HepG2 (cell line): ENCODE data around the gene STX8. TPM values are rescaled to one million over a fixed set of nuclear protein-coding genes. Genes with fewer than 3 reads are reported as not detected.

Source experiments
- ATAC-seq: fragments of 200-7000 bp; cut with Tn5 transposase; 3 replicates; pipeline ENCODE4 v1.9.1; 2020; ENCODE audit warnings: mild to moderate bottlenecking, moderate library complexity
- BruUV-seq: library from RNA; stranded (reverse); fragments of 400-500 nt; replicated peaks from 2 replicates; lab custom pipeline; 2021; lab: Mats Ljungman, UMichigan
- CTCF ChIA-PET: fragments of 300-600 bp; formaldehyde crosslinking; extraction: SDS; loops from one replicate; lab custom pipeline; 2021; ENCODE audit warnings: low total read pairs, inconsistent platforms, low intra/inter-chr PET ratio; lab: Yijun Ruan, JAX
- POLR2A ChIA-PET: fragments of 350-600 bp; sonication (Branson Sonifier 250); formaldehyde crosslinking; loops from one replicate; lab custom pipeline; 2020; ENCODE audit warnings: antibody characterized with exemption, inconsistent platforms; lab: Yijun Ruan, JAX
- DNase-seq: peaks from one replicate; pipeline ENCODE4 v3.0.0-alpha.2; 2015; ENCODE audit warnings: low spot score
- FAIRE-seq: peaks from 3 replicates; lab custom pipeline; 2011; peaks lifted over from hg19 to GRCh38; lab: Jason Lieb, UNC
- H2AFZ ChIP-seq: one replicate; pipeline ENCODE4 v1.6.1; 2011; ENCODE audit warnings: low read length, inconsistent platforms
- H3K27ac ChIP-seq: fragments of 300-600 bp; 3 replicates; pipeline ENCODE4 v1.8.0; 2011; ENCODE audit warnings: mixed run types, mild to moderate bottlenecking, mixed read lengths, low read length, inconsistent platforms; ENCODE audit not compliant: insufficient read depth; ENCODE audit errors: extremely low read length
- H3K27me3 ChIP-seq, 2 experiments: fragments of 200-600 bp in 1 of 2; 2 replicates in 1 of 2; 3 replicates in 1 of 2; pipeline versions ENCODE4 v1.6.0 to v1.8.0; 2011; ENCODE audit warnings: low read length in 2 of 2, mild to moderate bottlenecking in 2 of 2, moderate library complexity in 2 of 2, inconsistent platforms in 1 of 2; ENCODE audit not compliant: insufficient read depth in 2 of 2, control insufficient read depth in 1 of 2
- H3K36me3 ChIP-seq, 2 experiments: fragments of 200-600 bp in 1 of 2; replicated peaks in 1 of 2; 2 replicates in 1 of 2; 3 replicates in 1 of 2; pipeline versions ENCODE4 v1.5.1 to v1.8.0; 2011; ENCODE audit warnings: low read length in 2 of 2, inconsistent platforms in 1 of 2; ENCODE audit not compliant: insufficient read depth in 2 of 2, control insufficient read depth in 1 of 2
- H3K4me1 ChIP-seq: 2 replicates; pipeline ENCODE4 v1.5.1; 2012; ENCODE audit warnings: low read length, inconsistent platforms; ENCODE audit not compliant: insufficient read depth
- H3K4me2 ChIP-seq: 2 replicates; pipeline ENCODE4 v1.6.0; 2011; ENCODE audit warnings: low read depth, low read length, inconsistent platforms
- H3K4me3 ChIP-seq, 3 experiments: fragments of 200-600 bp in 1 of 3; sonication (generic), shearing (Covaris generic) in 1 of 3; replicated peaks in 1 of 3; 2 replicates each; pipeline ENCODE4 v1.5.1; 2011 to 2016; ENCODE audit warnings: low read length in 3 of 3, inconsistent platforms in 2 of 3, low read depth in 2 of 3, mild to moderate bottlenecking in 2 of 3, control low read depth in 1 of 3, mixed read lengths in 1 of 3; ENCODE audit not compliant: insufficient read depth in 1 of 3
- H3K79me2 ChIP-seq: one replicate; pipeline ENCODE4 v1.6.1; 2011; ENCODE audit warnings: low read length, inconsistent platforms; ENCODE audit not compliant: insufficient read depth
- H3K9ac ChIP-seq: 2 replicates; pipeline ENCODE4 v1.6.0; 2011; ENCODE audit warnings: mild to moderate bottlenecking, low read depth, low read length, inconsistent platforms; ENCODE audit not compliant: insufficient read depth
- H3K9me3 ChIP-seq: 2 replicates; pipeline ENCODE4 v1.5.1; 2012; ENCODE audit warnings: mild to moderate bottlenecking, low read length
- H4K20me1 ChIP-seq: 2 replicates; pipeline ENCODE4 v1.6.0; 2011; ENCODE audit warnings: inconsistent platforms, mild to moderate bottlenecking, low read length, moderate library complexity; ENCODE audit not compliant: insufficient read depth
- HDAC1 ChIP-seq: sonication (generic); formaldehyde crosslinking; IDR thresholded peaks from 2 replicates; pipeline ENCODE4 v1.5.1; 2020; ENCODE audit warnings: mild to moderate bottlenecking, missing genetic modification reagents
- PATZ1 ChIP-seq: sonication (generic); formaldehyde crosslinking; IDR thresholded peaks from 2 replicates; pipeline ENCODE4 v1.4.0; 2020; ENCODE audit warnings: missing genetic modification reagents
- SCMH1 ChIP-seq: sonication (generic); formaldehyde crosslinking; IDR thresholded peaks from 2 replicates; pipeline ENCODE4 v1.9.0; 2021; ENCODE audit warnings: missing genetic modification reagents, mild to moderate bottlenecking, borderline replicate concordance
- STAT6 ChIP-seq: sonication (generic); formaldehyde crosslinking; IDR thresholded peaks from 2 replicates; pipeline ENCODE4 v1.4.0; 2020; ENCODE audit warnings: missing genetic modification reagents, mild to moderate bottlenecking, borderline replicate concordance
- ZBTB8A ChIP-seq: sonication (generic); formaldehyde crosslinking; IDR thresholded peaks from 2 replicates; pipeline ENCODE4 v1.4.0; 2020; ENCODE audit warnings: mild to moderate bottlenecking, low read depth, missing genetic modification reagents, borderline replicate concordance
- ZEB1 ChIP-seq: IDR thresholded peaks from 2 replicates; pipeline ENCODE4 v1.6.1; 2012; ENCODE audit warnings: mild to moderate bottlenecking, low read depth, inconsistent platforms; ENCODE audit not compliant: insufficient replicate concordance
- ZNF12 ChIP-seq: sonication (generic); formaldehyde crosslinking; IDR thresholded peaks from 2 replicates; pipeline ENCODE4 v1.5.0; 2020; ENCODE audit warnings: missing genetic modification reagents
- ZNF530 ChIP-seq: sonication (generic); formaldehyde crosslinking; IDR thresholded peaks from 2 replicates; pipeline ENCODE4 v1.5.0; 2020; ENCODE audit warnings: low read depth, mild to moderate bottlenecking, missing genetic modification reagents
- WGBS: methylation state at CpG from one replicate; pipeline ENCODE4 v1.1.6; 2017; ENCODE audit warnings: low lambda C conversion rate; 5-methylcytosine and 5-hydroxymethylcytosine counted together
- in situ Hi-C: cut with HindIII; loops from 2 replicates; pipeline ENCODE4 v1.10.0; 2017; ENCODE audit warnings: low pct_unique_long_range_greater_than_20kb; ENCODE audit not compliant: extremely low pct_ligation_motif_present
- intact Hi-C: fragments of 100-400 bp; cut with micrococcal nuclease; formaldehyde crosslinking; loops from one replicate; pipeline ENCODE4 v1.10.0; 2022; ENCODE audit not compliant: unreplicated experiment
- polyA plus RNA-seq, 8 experiments: library from polyadenylated mRNA; depleted of rRNA in 3 of 8; stranded (reverse) in 7 of 8; unstranded in 1 of 8; fragments of >200 nt; fragmentation: Illumina TruSeq in 4 of 8; extraction: Trizol in 4 of 8; gene quantifications; 2 replicates each; pipeline versions ENCODE4 v1.2.1 to v1.2.3, GENCODE V29; 2011 to 2016; ENCODE audit warnings: low read depth in 4 of 8, missing spikeins in 1 of 8, mixed read lengths in 1 of 8; ENCODE audit not compliant: insufficient read depth in 1 of 8
- total RNA-seq, 5 experiments: library from RNA; depleted of rRNA; stranded (reverse); fragments of >200 nt; fragmentation: Illumina TruSeq; extraction: Trizol; gene quantifications; 2 replicates each; pipeline ENCODE4 v1.2.3, GENCODE V29; 2016; ENCODE audit warnings: low read depth in 1 of 5
- TF ChIP-seq, protein P1 (sequence below): sonication (generic); formaldehyde crosslinking; conservative IDR thresholded peaks from 2 replicates; pipeline ENCODE4 v1.4.0; 2020; ENCODE audit warnings: missing genetic modification reagents
- TF ChIP-seq, protein P2 (sequence below): sonication (generic); formaldehyde crosslinking; IDR thresholded peaks from one replicate; pipeline ENCODE4 v1.5.1; 2020; ENCODE audit warnings: mild to moderate bottlenecking, missing genetic modification reagents; ENCODE audit errors: not compliant biosample characterization

Gene STX8
- total and polyA plus RNA-seq, 2 of the 13 experiments (the other 11 are each of a cell fraction or from before 2014, with no cell fraction given): 36.4 to 53.6 TPM

- ChIA-PET POLR2A (no interaction called here), CTCF (no interaction called here)
- Histone ChIP-seq H3K27ac (no peak overlapping the region), H2AFZ (no peak overlapping the region), H3K4me2 (no peak overlapping the region), H3K9ac (no peak overlapping the region), H4K20me1 (no peaks in the 10 kb centered on the region), H3K79me2 (no peaks in the 10 kb centered on the region), H3K4me1 (no peaks in the 10 kb centered on the region), H3K27me3 (peaks cover 5 to 67% of the 10 kb centered on the region in 2 experiments; a peak in 4 of 5 replicates), H3K36me3 (no peaks in the 10 kb centered on the region), H3K9me3 (no peaks in the 10 kb centered on the region), H3K4me3 (no peak overlapping the region)
- in situ Hi-C loops (no loop called here), intact Hi-C loops (no loop called here)
- ATAC-seq: no peak
- no peak for DNase-seq
- no TSS peak for BruUV-seq
- 50% methylated on average over 5 of the region's 9 CpGs for WGBS
- FAIRE-seq: no peak
- no peak for TF ChIP-seq ZNF530 (CRISPR knock-in tag)
- no peak for TF ChIP-seq ZBTB8A (CRISPR knock-in tag)
- TF ChIP-seq PATZ1 (CRISPR knock-in tag): no peak
- TF ChIP-seq ZEB1: no peak
- TF ChIP-seq, protein P1, sequence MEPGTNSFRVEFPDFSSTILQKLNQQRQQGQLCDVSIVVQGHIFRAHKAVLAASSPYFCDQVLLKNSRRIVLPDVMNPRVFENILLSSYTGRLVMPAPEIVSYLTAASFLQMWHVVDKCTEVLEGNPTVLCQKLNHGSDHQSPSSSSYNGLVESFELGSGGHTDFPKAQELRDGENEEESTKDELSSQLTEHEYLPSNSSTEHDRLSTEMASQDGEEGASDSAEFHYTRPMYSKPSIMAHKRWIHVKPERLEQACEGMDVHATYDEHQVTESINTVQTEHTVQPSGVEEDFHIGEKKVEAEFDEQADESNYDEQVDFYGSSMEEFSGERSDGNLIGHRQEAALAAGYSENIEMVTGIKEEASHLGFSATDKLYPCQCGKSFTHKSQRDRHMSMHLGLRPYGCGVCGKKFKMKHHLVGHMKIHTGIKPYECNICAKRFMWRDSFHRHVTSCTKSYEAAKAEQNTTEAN: no peak
- TF ChIP-seq ZNF12: no peak
- no peak for TF ChIP-seq STAT6
- TF ChIP-seq HDAC1 (CRISPR knock-in tag): no peak
- TF ChIP-seq, protein P2, sequence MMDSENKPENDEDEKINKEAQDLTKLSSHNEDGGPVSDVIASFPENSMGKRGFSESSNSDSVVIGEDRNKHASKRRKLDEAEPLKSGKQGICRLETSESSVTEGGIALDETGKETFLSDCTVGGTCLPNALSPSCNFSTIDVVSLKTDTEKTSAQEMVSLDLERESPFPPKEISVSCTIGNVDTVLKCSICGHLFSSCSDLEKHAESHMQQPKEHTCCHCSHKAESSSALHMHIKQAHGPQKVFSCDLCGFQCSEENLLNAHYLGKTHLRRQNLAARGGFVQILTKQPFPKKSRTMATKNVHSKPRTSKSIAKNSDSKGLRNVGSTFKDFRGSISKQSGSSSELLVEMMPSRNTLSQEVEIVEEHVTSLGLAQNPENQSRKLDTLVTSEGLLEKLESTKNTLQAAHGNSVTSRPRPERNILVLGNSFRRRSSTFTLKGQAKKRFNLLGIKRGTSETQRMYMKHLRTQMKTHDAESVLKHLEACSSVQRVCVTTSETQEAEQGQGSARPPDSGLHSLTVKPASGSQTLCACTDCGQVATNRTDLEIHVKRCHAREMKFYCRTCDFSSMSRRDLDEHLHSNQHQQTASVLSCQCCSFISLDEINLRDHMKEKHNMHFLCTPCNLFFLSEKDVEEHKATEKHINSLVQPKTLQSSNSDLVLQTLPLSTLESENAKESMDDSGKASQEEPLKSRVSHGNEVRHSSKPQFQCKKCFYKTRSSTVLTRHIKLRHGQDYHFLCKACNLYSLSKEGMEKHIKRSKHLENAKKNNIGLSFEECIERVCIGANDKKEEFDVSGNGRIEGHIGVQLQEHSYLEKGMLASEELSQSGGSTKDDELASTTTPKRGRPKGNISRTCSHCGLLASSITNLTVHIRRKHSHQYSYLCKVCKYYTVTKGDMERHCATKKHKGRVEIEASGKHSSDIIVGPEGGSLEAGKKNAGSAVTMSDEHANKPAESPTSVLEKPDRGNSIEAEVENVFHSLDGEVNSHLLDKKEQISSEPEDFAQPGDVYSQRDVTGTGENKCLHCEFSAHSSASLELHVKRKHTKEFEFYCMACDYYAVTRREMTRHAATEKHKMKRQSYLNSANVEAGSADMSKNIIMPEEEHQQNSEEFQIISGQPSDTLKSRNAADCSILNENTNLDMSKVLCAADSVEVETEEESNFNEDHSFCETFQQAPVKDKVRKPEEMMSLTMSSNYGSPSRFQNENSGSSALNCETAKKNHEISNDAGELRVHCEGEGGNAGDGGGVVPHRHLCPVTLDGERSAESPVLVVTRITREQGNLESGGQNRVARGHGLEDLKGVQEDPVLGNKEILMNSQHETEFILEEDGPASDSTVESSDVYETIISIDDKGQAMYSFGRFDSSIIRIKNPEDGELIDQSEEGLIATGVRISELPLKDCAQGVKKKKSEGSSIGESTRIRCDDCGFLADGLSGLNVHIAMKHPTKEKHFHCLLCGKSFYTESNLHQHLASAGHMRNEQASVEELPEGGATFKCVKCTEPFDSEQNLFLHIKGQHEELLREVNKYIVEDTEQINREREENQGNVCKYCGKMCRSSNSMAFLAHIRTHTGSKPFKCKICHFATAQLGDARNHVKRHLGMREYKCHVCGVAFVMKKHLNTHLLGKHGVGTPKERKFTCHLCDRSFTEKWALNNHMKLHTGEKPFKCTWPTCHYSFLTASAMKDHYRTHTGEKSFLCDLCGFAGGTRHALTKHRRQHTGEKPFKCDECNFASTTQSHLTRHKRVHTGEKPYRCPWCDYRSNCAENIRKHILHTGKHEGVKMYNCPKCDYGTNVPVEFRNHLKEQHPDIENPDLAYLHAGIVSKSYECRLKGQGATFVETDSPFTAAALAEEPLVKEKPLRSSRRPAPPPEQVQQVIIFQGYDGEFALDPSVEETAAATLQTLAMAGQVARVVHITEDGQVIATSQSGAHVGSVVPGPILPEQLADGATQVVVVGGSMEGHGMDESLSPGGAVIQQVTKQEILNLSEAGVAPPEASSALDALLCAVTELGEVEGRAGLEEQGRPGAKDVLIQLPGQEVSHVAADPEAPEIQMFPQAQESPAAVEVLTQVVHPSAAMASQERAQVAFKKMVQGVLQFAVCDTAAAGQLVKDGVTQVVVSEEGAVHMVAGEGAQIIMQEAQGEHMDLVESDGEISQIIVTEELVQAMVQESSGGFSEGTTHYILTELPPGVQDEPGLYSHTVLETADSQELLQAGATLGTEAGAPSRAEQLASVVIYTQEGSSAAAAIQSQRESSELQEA (CRISPR knock-in tag): no peak
- no peak for TF ChIP-seq SCMH1 (CRISPR knock-in tag)
These were observed 345.8 kb downstream of the STX8 start for GRCh38 chr17:9229826-9230201.
